HG02642 (cell line): ENCODE measurements around the gene ADAMTS2.

Source experiments
- ATAC-seq: cut with Tn5 transposase; IDR thresholded peaks from one replicate; pipeline ENCODE4 v1.9.1; 2021; ENCODE audit warnings: mild to moderate bottlenecking; ENCODE audit not compliant: unreplicated experiment, poor library complexity

The ADAMTS2 gene

DNA sequence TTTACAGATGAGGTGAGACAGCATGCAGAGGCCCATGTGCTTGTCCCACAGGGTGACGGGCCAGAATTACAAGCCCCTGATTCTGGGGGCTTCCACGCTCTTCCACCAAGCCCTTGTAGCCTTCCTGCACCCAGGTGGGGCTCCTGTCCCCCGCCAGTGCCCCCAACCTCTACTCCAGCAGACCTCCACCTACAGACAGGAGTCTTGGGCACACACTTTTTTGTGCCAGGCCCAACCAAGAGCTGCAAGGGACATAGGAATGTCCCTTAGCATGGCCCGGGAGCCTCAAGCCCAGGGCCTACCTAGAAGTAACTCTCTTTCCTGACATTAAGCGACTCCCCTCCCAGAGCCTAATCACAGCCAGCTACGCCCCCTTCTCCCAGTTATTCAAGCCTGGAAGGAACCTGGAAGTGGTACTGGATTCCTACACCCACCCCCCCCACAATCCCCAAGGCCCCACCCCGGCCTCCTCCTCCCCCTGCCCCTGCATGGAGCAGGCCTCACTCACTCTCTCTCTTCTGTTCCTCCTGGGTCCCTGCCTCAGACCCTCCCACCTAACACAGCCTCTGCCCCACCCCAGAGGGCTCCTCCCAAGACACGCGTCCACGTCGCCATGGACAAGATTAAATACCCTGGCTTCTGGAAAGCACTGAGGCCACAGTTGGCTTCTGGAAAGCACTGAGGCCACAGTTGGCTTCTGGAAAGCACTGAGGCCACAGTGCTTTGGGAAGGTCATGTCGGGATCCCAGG, 30.5 kb downstream of the ADAMTS2 start:
- no peak for ATAC-seq

DNA sequence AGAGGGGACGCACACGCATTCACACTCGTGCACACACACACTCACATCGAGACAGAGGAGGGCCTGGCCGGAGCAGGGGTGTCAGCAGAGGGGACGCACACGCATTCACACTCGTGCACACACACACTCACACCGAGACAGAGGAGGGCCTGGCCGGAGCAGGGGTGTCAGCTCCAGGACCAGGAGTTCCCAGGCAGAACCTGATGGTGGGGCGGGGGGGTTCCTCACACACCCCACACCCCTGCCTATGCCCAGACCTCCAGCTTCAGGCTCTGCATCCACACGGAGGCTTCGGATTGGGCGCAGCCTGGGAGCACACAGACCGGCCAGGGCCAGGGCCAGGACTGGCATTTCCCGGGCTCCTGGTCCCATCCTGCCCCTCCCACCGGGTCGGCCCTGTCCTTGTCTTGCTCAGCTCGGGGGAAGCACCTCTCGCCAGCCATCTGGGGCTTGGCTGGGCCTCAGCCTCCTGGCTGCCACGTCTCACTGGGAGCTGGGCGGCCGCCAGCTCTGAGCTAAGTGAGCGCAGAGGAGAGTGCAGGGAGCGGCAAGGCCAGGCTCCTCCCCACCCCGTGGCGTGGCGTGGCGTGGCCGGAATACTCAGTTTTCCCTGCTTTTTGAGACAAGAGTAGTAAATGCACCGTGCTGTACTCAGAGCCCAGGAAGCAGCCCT, 31.3 kb downstream of the ADAMTS2 start:
- ATAC-seq = no peak

DNA sequence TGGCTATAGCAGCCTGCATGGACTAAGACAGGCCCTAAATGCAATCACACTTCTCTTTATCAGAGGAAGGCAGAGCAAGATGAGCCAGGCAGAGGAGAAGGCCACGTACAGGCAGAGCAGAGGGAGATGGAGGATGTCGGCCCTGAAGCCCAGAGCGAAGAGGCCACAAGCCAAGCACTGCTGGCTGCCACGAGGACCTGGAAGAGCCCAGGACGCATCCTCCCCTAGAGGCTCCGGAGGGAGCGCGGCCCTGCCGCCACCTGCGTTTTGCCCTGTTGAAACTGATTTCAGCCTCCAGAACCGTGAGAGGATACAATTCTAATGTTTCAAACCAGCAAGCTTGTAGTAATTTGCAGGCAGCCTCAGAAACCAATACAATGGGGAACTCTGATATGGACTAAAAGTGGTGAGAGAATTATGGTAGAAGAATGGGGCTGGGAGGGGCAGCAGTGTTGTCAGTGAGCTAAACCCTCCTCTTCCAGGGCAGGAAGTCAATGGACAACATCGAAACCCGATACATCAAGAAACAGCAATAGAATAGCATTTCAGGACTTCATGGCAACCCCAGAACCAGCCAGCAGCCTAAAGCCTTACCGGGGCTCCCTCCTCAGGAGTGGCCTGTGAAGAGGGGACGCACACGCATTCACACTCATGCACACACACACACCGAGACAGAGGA, 32.6 kb downstream of the ADAMTS2 start:
- ATAC-seq = no peak

DNA sequence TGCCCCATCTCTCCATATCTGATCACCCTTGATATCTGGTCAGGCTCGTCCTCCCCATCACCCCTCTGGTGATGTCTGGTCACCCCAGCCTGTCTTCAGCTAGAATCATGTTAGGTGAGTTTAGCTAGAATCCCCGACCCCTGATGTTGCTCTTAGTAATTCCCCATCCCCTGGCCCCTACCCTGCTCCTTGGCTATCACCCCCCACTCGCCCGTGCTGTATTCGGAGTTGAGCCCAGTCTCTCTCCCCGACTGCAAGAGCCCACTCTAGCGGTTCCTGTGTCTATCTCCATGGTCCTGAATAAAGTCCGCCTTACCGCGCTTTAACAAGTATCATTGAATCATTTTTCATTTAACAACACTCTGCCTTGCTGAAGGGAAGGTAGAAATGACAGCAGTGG, 33.7 kb downstream of the ADAMTS2 start:
- no peak for ATAC-seq

DNA sequence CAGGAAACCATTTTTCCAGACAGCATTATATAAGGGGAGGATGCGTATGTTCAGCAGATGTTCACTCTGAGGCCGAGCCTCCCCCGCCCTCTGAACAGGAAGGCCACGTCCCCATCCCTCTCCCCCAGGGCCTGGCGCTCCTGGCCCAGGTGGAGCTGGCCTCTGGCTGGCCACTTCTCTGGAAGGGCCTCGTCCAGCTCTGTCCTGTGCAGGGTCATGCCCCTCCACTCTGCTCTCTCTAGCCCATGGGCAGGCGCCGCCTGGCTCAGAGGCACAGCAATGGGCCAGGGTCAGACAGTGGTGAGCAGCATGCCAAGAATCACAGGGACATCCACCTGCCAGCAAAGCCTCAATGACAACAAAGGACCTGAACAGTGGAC, 34.2 kb downstream of the ADAMTS2 start:
- ATAC-seq = no peak

DNA sequence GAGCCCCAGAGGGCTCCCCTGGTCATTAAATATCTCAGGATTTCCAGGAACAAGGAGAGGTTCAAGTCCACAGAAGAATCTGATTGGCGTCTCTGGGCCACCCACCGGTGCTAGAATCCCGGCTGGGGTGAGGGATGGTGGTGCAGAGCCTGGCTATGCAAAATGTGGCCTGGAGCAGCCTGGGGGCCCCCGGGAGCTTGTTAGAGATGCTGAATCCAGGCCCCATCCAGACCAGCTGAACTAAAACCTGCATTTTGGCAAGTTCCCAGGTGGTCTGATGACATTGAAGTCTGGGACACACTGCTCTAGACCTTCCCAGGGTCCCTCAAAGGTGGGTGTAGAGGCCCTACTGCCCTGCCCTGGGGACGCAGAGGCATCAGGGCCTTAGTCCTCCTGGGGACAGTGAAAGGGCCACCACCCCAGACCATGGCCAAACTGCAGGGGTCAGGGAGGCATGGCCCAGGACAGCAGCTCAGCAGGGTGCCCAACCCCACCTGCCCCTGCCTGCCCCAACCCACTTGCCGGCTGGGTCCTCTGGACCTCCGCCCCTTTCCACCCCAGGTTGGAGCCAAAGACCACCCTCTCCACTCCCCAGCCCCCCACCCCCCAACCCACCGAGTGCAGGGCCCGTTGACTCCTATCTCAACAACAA, 34.7 kb downstream of the ADAMTS2 start:
- no peak for ATAC-seq

DNA sequence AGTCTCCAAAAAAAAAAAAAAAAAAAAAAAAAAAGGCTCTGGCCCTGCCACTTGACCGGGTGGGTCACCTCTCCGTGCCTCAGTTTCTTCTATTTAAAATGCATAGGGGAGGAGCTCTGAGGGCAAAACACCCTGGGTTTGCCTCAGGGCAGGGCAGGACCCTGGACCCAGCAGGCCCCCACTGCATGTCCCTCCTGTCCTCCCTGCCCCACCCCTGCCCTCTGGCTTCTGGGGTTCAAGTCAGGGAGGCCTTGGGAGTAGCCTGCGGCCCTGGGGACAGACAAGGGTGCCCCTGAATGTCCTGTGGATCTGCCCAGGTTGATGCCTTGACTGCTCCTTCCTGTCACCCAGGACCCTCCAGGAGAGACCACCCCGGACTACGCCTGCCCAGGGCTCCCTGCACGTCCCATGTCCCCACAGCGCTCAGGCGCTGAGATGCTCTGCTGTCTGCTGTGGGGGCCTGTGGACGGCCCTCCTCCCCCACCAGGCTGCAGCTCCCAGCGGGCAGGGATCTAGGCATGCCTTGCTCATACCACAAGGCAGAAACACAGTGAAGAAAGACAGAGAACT, 35.4 kb downstream of the ADAMTS2 start:
- ATAC-seq = no peak

DNA sequence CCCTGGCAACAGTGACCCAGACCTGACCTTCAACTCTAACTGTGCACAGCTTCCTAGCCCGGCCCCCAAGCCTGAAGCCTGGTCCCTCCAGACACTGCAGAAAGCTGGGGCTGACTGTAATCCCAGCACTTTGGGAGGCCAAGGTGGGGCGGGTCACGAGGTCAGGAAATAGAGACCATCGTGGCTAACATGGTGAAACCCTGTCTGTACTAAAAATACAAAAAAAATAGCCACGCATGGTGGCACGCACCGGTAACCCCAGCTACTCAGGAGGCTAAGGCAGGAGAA, 35.9 kb downstream of the ADAMTS2 start:
- no peak for ATAC-seq

DNA sequence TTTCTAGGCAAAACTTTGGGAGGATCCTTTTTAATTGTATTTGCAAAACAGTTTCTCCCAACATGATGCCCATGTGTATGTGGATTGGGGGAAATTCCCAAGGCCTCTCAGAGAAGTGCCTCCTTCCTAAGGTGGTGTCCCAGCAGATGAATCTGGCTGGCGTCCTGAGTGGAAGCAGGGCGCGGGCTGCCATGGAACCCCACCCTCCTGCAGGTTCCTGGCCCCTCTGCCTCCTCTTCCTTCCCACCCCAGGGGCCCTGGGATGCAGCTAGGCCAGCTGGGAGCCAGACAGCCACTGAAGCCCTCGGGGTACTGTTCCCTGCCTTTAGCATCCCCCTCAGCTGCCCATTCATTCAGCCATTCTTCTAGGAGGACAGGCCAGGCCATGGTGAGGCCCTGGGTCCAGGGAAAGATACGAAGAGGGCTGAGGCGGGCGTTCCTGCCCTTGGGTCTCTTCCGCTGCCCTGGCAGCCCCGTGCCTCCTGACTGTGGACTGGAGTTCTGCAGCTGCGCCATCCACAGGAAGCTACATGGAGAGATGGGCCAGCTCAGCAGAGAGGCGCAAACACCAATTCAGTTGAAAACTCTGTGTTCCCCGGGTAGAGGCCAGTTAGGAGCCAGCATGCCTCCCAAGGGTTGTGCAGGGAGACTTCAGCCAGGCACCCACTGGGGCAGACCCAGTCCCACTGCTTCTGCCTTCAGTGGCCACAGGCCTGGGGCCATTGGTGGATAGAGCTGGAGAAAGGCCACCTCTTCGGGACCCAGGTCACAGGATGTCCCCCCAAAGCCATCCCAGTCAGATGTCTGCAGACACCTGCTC, 36.5 kb downstream of the ADAMTS2 start:
- ATAC-seq = no peak

DNA sequence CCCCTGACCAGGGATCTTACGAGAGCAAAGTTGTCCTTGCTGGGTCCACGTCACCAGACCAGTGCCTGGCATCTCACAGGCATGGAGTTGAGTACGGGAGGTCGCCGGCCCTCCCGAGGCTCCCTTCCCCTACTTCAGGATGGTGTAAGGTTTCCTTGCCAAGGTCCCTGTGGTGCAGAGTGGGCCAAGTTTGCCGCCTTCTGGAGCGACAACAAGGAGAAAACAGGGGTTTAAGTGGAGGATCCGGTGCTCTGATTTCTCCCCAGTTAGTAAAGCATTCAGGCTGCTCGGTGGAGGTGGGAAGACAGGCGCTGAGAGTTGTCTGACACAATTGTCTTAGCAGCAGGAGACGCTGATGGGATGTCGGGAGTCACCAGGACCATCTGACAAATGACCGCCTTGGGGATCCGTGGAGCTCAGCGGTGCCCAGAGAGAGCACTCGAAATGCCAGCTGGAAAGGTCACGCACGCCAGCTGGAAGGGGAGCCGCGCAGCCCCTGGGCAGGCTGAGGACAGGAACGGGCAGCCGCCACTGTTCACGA, 37.3 kb downstream of the ADAMTS2 start:
- ATAC-seq = no peak

DNA sequence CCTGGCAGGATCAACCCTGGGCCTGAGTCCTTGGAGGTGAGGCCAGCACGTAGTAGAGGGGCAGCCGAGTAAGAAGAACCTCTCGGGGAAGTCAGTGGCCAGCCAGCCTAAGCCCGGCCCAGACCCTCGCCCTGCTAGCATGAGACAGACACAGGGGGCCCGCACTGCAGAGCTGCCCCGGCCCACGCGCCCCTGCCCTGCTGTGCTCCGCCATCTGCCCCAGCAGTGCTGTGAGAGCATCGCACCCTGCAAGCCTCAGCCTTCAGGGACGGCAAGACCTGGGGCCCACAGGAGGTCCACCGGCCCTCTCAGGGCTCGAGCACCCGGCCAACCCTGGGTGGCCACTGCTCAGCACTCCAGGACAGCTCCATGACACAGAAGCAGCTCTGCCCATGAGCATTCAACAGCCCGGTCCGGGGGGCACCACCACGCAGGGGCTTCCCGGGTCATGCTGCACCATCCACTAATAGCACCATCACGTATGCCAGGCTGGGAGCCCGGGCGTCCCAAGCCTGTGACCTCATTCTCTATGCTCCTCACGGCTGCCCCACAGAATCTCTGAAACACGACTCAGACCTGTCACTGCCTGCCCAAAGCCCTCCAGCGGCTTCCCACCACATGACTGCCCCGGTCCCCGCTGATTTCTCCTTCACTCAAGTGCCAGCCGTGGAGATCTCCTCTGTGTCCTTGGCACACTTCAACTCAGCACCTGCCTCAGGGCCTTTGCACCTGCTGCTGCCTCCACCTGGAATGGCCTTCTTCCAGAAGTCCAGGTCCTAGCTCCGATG, 38.1 kb downstream of the ADAMTS2 start:
- ATAC-seq = no peak

DNA sequence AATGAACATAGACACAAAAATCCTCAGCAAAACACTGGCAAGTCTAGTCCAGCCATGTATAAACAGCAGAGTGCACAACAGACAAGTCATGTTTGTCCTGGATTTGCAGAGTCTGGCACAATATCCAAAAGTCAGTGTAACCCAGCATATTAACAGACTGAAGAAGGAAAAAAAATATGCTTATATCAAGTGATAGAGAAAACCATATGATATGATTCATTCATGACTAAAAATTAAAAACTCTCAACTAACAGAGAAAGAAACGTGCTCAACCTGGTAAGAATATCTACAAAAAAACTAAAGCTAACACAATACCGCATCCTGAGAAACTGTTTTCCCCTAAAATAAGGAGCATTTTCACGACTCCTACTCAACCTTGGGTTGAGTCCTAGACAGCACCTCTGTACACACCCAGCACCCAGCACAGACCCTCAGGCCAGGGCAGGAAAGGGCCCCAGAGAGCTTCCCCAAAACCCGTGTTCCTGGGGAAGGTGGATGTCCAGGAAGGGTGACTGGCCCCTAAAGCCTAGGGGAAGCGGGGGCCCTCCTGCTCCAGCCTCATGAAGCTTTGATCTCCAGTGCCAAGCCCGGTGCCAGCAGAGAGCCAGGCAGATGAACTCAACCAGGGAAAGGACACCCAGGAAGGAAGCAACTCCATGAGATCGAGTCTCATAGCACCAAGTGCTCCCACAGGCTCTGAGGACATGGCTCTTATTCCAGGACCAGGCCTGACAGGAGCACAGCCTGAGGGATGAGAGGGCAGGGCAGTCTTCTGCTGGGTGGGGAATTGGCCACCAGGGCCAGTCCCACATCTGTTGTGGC, 38.9 kb downstream of the ADAMTS2 start:
- ATAC-seq = no peak

DNA sequence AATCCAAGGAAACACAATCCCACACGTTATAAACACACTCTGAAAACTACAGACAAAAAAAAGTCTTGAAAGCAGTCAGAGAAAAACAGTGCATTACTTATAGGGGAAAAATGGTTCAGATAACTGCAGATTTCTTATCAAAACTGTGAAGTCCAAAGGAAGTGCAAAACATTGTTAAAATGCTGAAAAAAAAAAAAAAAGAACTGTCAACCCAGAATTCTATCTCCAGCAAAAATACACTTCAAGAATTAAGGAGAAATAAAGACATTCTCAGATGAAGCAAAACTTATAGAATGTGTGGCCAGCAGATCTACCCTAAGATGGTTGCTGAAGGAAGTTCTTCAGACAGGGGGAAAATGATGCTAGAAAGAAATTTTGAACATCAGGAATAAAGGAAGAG, 40.4 kb downstream of the ADAMTS2 start:
- ATAC-seq = no peak

DNA sequence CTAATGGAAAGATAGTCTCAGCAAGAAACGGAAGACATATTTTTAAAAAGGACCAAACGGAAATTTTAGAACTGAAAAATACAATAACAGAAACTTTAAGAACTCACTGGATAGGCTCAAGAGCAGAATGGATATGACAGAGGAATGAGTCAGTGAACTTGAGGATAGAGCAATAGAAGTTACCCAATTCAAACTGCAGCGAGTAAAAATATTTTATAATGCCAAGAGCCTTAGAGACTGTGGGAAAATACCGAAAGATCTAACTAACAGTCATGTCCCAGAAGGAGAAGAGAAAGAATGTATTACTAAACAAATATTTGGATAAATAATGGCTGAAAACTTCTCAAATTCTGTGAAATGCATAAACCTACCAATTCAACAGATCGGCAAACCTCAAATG, 40.8 kb downstream of the ADAMTS2 start:
- no peak for ATAC-seq

DNA sequence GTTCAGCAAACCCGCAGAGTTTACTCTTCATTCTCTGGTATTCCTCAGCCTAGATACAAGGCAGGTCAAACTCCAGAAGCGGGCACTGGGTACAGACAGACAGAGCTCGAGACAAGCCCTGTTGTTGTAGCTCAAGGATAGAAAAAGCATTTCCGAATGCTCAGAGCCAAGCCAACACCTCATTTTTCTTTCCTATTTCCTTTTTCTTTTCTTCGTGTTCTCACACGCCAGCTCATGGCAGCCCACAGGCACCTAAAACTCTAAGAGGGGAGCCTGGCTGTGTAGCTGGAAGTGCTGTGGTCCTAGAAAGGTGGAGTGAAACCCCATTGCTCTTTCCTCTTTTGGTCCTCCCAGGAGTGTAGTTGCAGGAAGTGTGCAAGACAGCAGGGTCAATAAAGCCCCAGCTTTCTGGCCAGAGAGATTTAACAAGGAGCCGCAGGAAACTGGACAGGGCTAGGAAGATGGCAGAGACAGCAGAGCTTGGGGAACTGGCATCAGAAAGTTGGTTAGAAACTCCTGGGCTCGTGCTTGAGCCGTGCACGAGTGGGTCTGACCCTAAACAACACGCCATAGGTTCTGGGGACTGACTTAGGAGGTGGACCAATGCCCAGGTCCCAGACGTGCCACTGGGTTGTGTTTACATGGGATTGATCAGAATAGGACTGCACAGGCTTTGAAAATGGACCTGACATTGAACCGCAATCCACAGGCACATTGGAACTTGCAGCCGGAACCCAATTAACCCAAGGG, 41.6 kb downstream of the ADAMTS2 start:
- ATAC-seq = no peak

DNA sequence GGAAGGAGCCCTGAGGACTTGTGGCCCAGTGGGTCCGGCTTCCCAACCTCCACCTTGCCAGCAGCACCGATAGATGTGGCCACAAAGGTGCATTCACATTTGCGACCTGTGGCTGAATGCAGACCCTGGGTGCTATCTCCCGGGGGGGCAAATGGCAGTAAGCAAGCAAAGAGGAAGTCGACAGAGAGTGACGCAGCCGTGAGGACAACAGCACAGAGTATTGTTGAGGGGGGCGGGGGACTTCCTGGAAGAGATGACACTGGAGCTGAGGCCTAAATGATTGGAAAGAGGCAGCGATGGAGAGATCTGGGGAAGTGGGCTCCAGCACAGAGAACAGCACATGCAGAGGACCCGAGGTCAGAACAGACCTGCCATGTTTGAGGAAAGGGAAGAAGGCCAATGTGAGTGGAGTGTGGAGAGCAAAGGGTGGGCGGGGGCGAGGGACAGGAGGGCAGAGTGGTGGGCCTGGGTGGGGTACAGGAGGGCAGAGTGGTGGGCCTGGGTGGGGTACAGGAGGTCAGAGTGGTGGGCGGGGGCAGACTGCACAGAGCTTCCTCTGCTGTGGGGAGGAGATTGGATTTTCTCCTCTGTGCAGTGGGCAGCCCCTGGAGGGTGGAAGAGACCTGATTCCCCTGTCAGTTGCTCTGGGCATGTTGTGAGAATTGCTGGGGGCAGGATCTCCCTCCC, 42.6 kb downstream of the ADAMTS2 start:
- no peak for ATAC-seq

DNA sequence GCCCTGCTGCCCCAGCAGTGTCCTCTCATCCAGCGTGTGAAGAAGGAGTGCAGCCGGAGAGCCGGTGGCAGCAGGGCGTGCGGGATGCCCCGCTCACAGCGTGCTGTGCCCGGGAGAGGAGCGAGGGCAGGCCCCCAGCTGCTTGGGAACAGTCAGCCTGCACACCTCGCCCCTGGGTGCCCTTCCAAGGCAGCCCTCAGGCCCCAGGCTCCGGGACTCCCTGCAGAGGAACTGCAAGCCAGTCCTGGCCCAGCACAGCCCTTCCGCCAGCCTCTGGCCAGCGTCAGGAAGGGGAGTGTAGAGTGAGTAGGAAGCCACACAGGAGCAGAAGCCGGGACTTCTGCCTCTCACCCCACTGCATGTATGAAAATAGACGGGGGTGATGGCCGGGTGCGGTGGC, 43.5 kb downstream of the ADAMTS2 start:
- no peak for ATAC-seq
